NCI-H1092 (cell line): Measurements from ENCODE around the gene PGAP3.

Source experiments
- DNase-seq: peaks from one replicate; lab custom pipeline; 2025; lab: John Stamatoyannopoulos, UW

PGAP3 gene

DNA sequence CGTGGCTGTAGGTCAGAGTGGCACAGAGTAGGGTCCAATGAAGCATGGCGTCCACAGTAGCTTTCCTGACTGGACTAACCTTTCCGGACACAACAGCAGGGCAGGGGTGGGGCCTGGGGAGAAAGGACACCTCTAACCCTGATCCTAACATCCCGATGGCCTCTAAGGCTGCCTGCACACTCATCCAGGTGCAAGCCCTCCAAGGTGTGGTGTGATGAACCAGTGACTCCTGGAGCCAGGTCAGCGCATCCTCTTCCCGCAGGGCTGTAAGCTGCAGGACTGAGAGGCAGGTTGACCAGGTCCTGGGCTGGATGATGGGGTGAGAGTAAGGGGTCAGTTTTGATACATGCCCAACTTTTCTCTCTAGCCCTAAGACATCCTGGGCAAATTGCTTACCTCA, 8.9 kb upstream of the PGAP3 start:
- no peak for DNase-seq

DNA sequence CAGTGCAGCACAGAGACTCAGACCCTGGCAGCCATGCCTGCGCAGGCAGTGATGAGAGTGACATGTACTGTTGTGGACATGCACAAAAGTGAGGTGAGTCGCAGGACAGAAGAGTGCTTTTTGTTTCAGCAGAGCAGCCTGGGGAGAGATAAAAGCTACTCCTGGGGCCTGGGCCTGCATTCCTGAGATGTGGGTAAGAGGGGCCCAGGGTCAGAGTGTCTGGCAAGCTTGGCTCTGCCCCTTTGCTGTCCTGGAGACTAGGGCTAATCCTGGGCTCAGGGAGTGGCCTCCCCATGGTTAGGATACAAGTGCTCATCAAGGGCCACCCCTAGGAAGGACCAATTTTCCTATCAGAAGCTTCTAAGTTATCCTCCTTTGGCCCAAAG, 7.2 kb upstream of the PGAP3 start:
- DNase-seq, result no peak

DNA sequence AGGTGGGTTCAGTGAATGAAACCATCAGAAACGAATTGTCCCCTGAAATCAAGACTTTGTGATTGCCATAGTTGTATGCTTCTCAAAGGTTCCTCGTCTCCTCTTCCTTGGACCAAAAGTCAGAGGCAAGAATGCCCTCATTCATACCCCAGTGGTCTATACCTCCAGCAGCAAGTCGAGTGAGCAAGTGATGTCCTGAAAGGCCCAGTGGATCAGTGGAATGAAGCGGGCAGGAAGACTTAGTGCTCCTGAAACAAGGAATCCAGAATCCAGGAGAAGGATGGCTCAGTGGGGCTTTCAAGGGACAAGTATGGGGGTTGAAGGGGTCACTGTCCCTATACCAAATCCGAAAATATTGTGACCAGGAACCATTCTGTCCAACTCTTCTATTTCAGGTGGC, 6.7 kb upstream of the PGAP3 start:
- DNase-seq, result no peak

DNA sequence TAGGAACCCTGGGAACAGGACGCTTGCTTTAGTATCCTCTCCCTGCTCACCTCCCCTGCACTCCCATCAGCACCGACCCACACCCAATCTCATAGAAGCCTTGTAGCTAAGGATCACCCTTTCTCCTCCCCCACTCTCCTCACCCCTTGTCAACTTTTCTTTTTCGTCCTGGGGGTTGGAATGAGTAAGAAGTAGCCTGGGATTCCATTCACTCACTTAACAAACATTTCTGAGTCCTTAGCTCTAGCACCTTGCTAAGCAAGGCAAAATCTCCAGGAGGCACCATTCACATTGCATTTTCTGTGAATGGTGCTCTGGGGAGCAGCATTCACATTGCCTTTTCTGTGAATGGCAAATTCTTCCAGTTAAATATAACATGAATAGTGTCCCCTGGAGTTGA, 1.1 kb upstream of the PGAP3 start:
- DNase-seq, result no peak

DNA sequence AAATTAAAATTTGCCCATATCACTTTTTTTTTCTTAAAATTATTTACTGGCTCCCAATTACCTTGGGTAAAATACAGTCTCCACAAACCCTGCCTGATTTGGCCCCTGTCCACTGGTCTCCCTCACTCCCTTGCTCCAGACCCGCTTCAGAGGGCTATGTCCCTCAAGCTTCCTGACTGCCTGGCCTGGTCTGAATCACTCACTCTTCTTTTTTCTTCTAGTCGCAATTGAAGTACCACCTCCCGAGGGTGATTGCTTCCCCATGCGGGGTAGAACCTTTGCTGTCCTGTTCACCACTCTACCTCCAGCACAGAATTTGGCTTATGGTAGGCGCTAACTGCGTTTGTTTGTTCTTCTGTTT, 598 bp upstream of the PGAP3 start:
- no peak for DNase-seq

DNA sequence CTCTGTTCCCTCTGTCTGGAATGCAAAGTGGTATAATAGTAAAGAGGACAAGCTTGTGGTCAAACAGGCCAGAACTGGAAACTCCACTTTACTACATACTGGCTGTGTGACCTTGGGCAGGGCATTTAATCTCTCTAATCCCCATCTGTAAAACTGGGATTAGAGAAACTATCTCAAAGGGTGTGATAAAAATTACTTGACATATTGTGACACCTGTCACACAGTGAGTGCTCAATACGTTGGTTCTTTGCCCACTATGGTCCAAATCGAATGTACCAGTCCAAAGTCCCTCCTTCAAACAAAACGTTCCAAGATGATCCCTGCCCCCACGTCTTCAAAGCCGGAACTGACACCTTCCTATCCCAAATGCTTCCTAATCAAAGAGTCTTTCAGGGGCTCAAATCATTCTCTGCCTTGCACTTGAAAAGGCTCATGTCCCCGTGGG, 734 bp downstream of the PGAP3 start:
- DNase-seq, result no peak

DNA sequence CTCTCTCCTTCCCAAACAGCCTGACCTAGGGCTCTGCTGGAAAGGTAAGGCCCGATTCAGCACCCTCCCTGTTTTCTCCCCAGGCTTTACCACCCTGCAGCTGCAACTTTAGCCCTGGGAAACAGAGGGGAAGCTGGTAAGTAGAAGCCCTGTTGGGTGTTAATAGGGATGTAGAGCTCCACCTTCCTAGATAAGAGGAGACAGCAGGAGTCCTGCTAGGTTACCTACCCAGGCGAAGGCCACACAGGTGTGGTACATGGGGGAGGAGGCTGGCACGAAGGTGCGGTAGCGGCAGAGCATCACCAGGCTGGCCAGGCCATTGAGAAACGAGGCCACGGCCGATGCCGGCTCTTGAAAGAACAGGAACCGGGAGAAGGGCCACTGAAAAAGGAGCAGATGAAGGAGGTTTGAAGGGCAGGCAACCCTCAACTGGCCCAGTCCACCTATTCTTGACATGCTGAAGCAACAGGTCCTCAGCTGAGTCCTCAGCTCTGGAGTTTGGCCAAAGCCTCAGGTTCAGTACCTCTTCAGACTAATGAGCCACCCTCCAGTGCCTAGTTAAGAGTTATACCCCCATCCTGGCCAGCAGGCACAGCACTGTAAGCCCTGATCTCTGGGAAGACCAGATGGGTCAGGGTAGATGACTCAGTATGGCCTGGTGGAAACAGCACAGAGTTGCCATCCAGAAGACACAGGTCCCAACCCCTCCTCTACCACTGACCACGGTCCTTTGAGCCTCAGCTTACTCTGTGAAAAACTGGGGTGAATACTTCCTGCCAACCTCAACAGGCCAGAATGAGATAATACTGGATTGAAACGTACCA, 3.3 kb downstream of the PGAP3 start:
- DNase-seq, result no peak

DNA sequence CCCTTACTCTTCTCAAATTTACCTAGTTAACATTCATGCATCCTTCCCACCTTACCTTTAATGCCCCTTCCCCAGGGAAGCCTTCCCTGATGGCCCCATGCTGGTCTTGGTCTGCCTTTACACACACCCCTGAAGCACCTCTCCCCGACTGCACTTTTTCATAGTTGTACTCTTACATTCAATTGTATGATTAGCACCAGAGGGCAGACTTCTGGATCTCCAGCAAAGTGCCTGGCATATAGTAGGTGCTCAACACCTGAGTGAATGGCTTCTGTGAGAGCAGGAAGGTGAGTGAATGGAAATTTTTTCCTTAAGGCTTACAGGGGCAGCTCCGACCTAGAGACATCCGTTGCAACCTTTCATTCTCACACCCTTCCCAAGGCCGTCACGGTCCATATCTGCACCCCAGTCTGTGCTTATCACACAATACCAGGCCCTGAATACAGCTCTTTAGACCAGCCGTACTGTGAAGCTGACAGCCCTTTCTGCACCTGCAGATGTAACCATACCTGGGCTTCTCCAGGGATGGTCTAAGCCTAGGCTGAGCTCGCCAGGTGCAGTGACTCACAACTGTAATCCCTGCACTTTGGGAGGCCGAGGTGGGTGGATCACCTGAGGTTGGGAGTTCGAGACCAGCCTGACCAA, 4.4 kb downstream of the PGAP3 start:
- DNase-seq, result no peak

DNA sequence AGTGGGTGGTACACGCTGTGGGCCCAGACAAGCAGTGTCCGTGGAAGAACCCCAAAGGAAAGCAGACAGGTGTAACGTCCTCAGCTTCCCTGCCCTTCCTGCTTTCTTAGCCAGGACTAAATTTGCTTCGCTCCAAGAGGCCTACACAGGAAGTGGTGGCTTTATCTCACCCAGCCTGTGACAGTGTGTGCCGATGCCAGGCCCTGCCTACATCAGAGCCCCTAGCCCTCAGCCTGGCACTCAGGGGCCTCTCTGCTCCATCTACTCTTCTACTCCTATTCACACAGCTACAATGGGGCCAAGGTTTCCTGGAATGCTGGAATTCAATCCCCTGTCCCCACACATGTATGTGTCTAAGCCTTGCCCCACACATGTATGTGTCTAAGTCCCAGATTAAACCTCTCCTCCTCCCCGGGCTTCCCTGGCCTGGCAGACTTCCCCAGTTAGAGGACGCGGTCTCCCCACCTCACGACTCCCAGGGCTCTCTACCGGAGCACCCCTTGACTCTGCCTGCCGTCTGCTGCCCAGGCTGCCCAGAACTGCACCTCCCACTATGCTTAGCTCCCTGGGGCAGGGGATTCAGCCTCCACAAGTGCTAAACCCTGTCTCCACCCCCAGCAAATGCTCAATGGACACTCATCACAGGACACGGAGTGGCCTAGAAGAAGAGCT, 8.2 kb downstream of the PGAP3 start:
- no peak for DNase-seq

DNA sequence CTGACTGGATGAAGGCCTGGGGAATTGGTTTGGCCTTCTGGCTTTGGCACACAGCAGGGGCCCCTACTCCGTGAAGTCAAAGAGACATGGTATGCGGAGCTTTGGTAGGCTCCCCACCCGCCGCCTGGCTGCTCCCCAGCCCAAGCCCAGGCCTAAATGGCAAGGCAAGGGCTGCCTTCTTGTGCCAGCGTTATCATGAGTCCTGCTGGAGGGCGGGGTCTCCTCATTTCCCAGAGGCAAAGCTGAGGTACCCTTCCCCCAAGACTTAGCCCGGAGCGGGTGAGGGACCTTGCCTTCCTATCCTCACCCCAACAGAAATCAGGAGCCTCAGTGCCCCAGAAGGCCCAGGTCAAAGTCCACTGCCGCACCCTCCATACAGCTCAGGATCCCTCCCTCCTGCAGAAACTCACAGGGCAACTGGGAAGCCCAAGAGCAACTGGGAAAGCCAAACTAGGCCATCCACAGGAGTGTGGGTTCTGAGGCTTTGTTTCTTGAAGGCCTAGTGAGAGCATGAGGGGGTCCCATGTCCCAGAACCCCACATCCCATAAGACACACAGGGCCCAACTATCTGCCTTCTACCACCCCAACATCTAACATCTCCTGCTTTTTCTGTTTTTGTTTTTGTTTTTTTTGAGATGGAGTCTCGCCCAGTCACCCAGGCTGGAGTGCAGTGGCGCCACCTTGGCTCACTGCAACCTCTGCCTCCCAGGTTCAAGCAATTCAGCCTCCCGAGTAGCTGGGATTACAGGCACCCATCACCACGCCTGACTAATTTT, 9.3 kb downstream of the PGAP3 start:
- no peak for DNase-seq

DNA sequence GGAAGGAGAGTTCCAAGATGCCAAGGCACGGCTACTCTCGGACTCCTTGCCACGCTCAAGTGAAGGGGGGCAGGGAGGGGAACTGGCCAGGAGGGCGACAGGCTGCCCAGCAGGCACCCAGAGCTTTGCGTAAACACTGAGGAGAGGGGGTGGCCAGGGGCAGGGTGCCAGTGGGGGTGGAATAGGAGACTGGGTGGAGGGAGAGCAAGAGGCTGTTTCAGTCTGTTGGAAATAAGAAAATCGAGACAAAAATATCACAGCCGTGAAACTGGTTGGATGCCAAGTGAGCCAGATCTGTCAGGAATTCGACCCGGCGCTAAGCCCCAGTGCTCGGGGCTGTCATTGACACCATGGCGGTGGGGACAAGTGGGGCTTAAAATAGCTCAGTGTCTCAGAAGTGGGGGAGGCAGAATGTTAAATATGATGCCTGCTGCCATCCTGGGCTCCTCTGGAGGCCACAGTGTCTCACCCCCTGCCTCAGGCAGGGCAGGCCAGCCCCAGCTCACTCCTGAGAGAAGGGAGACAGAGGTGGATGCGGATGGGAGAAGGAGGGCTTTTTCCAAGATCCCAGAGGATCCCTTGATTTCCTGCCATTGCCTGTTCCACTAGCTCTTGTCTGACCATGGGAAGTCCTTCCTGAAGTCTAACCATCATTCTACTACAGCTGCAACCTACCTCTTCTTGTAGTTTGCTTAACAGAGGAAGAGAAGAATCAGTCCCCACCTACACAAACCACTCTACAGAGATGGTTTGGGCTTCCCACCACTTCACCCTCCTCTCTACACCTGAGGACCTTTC, 10.1 kb downstream of the PGAP3 start:
- no peak for DNase-seq

DNA sequence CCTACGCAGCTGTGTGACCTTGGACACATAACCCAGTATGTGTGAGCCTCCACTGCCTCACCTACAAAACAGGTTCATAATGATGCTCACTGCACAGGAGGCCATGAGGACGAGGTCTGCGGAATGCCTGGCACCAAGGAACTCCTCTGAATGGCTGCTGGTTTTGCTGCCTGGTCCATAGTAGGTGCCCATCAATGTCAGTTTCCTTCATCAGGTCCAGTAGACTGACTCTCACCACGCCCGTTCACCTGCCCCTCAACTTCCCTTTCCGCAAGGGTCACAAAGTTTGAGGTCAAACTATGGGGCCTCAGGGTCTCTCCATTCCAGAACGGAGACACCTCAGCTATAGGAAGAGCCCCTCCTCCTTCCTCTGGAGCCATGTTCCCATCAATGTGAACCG, 10.8 kb downstream of the PGAP3 start:
- no peak for DNase-seq

DNA sequence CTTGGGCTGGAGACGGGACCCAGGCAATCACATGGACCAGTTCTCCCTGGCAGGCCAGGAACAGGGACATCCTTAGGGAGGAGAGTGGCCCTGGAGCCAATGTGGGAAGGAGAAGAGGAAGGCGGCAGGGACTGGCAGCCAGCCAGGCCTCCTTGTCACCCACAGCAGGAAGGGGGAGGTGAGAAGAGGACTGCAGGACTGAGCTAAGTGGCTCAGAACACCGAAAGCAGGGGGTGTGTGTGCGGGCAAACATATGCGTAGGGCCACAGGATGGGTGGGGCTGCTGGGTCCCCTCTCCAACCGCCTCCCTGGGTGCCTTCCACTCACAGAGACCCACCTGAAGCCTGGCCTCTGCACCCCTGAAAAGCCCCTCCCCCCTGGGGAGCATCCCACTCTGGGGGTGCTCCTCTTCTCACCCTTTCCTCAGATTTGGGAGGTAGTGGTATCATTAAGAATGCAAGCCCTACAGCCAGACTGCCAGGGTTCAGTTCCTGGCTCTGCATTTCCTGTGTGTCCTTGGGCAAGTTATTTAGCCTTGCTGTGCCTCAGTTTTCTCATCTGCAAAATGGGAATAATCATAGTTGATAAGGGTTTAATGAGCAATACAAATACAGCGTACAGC, 11.5 kb downstream of the PGAP3 start:
- DNase-seq, result peak; percentile 48

DNA sequence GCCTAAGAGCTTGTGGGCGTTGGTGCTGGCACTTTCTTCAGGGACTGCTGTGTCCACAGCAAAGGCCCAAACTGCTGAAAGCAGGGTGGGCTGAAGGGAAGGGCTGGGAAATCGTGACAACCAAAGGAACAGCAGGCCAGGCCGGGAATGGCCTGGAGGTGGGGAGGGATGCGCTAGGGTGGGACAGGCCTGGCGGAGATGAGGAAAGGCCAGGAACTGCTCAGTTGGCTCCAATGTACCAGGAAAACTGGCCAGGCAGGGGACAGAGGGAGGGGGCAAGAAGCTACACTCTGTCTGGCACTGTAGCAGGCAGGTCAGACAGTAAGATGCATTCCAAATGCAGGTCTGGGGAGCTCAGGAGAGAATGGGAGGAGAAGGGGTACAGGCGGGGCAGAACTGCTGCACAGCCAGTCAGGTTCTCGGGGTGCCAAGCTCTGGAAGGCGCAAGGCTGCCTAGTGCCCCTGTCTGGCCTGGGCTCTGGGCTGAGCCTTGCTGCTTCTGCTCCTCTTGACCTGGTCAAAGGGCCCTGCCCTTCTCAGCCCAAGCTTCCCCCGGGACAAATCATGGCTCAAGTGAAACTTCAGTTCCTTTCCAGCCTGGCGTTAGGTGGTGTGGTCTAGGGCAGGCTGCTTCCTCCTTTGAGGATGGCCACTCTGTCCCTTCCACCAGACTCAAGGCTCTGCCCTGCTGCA, 12.3 kb downstream of the PGAP3 start:
- no peak for DNase-seq

DNA sequence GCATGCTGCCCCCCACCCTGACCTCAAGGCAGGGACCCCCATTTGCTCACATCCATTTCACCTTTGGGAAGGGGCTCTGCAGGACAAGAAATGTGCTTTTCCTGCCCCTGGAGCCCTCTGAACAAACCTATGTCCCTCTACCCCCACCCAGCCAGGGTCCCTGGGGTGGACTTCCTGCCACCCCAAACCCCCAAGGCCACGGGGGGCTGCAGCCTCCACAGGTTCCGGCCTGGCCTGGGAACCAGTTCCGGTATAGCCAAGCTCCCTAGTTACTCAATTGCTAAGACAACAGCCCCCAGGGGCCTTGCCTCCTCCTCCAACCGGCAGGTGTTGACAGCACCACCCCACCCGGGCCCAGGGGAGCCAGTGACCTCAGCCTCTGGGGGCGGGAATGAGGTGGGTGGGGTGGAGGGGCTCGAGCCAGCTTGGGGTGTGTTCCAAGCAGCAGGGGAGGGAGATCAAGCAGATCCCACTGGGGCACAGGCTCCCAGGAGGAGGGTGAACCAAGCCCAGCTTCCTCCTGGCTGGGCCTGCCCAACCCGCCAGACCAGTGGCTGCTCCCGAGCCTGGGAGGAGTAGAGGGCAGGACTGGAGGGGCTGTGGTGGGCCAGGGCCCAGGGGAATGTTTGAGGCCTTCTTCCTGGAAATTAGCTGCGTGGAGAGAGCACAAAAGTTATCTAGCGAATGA, 13.0 kb downstream of the PGAP3 start:
- peak; percentile 36 for DNase-seq

DNA sequence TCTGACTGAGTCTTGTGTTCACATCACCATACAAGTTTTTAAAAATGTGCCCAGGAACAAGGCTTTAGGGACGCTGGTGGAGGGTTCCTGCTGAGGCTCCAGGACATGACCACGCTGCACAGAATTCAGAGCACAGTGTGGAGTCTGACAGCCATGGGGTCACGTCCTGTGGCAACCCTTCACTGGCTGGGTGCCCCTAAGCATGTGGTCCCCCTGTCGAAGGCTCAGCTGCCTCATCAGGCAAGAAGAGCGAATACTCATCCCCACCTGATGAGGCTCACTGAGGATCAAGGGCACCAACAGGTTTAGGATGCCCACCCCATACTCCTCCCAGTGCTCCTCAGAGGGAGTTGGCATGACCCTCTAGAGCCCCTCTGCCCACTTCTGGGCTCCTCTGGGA, 13.7 kb downstream of the PGAP3 start:
- DNase-seq, result no peak

DNA sequence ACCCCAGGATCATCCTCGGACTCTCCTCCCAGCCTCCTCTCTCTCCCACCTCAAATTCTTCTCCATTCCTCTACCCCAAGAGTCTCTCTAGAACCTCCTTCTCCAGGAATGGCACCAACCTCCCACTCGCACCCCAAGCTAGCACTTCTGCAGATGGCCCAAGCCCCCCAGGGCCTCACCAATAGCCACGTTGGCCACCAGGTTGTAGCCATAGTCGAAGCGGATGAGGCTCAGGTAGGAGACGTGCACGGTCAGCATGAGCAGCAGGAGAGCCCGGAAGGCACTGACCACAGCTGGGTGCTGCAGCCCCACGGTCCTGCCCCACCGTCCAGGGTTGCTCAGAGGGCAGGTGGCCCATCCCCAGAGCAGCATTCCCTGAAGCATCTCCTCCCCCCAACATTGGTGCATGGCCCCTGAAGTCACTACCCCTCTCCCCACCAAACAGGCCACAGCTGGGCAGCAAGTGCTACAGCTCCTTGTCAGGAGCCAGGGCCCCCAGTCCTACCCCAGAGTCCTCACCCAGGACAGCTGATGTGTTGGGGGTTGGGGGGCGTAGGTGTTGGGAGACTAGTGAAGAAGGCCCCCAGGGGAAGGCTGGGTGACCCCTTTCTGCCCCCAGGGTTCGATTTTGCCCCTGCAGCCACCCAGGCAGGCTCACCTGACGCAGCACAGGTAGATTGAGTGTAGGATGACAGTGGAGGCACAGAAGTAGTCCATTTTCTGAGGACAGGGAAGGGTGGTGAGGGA, 14.3 kb downstream of the PGAP3 start:
- no peak for DNase-seq

DNA sequence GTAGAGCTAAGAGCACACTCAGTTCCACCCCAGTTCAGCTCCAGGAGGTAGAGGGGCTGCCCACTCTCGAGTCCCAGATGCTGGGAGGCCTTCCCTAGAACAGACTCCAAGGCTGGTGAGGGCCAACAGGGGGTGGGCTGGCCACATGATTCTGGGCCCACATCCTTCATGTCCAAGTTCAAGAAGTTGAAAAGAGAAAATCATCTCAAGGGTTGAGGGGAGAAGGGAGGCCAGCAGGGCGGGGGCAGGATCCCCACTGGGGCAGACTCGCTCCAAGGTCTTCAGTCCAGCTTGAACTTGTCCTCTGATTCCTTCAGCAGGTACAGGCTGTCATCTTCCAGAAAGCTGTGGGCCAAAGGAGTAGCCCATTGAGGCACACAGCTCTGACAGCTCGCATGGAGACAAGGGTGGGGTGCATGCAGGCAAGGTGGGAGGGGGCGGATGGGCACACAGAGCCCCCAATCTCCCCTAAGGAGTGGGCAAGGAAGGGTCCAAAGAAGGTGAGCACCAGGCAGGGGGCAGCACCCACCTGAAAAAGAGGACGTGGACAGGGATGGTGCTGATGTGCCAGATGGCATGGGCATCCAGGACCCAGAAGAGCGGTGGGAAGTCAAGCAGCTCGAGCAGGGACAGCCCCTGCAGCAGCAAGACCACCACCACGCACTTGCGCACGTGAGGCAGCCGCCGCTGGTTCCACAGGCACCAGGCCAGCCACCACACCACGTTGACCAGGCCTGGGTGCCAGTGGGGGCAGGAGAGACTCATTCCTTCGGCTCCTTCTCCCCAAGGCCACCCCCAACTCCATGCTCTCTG, 15.1 kb downstream of the PGAP3 start:
- no peak for DNase-seq
